Fibroblast of villous mesenchyme (primary cell): ENCODE measurements around the gene FRAT1. TPM values are rescaled to one million over a fixed set of nuclear protein-coding genes. Genes with fewer than 3 reads are reported as not detected.

Source experiments
- DNase-seq: peaks from one replicate; pipeline ENCODE4 v3.0.0-alpha.2; 2010; ENCODE audit warnings: low read depth
- H3K4me3 ChIP-seq: 2 replicates; pipeline ENCODE4 v1.5.1; 2011; ENCODE audit warnings: low read depth, mild to moderate bottlenecking, low read length
- CTCF ChIP-seq: IDR thresholded peaks from 2 replicates; pipeline ENCODE4 v1.5.1; 2012; ENCODE audit warnings: low read depth, mild to moderate bottlenecking, low read length; ENCODE audit not compliant: insufficient read depth
- total RNA-seq: library from RNA; depleted of rRNA; stranded (reverse); fragments of >200 nt; gene quantifications from 2 replicates; pipeline ENCODE4 v1.2.3, GENCODE V29; 2012

FRAT1 gene
- total RNA-seq = 1.7 and 2.3 TPM in 2 replicates

GRCh38 chr10:97318772-97319651, at the start of gene FRAT1:
FRAT1 (plus strand) TSS chr10:97319271; CDS start chr10:97319454, 183 bp downstream.
- H3K4me3 ChIP-seq = peak within 1 kb of the TSS; percentile 84
- TF ChIP-seq CTCF = no peak
- DNase-seq = peak; percentile 94

- no peak for TF ChIP-seq CTCF
- no peak overlapping the region for H3K4me3 ChIP-seq
- peak; percentile 56 for DNase-seq
Measured at GRCh38 chr10:97270523-97271154, 48.4 kb upstream of the FRAT1 start.

GRCh38 chr10:97273700-97274099, 45.4 kb upstream of the FRAT1 start:
- TF ChIP-seq CTCF = no peak
- no peak for DNase-seq
- no peak overlapping the region for H3K4me3 ChIP-seq

- no peak for TF ChIP-seq CTCF
- no peak for DNase-seq
Measured at GRCh38 chr10:97274828-97275227, 44.2 kb upstream of the FRAT1 start.

GRCh38 chr10:97277551-97277950, 41.5 kb upstream of the FRAT1 start:
- H3K4me3 ChIP-seq = no peak overlapping the region
- no peak for DNase-seq
- TF ChIP-seq CTCF = no peak

More at GRCh38 chr10:97274828-97275227, 44.2 kb upstream of the FRAT1 start:
- no peak overlapping the region for H3K4me3 ChIP-seq

- peak; percentile 91 for DNase-seq
- no peak overlapping the region for H3K4me3 ChIP-seq
- peak; percentile 62 for TF ChIP-seq CTCF
Measured at GRCh38 chr10:97278491-97278989, 40.5 kb upstream of the FRAT1 start.
